GM12892 (cell line): Measurements from ENCODE around the gene IL1A.

ENCODE experiments used
- POLR2A ChIP-seq: IDR thresholded peaks from 2 replicates; pipeline ENCODE4 v1.6.1; 2011; ENCODE audit warnings: low read depth, low read length, control low read depth
- TAF1 ChIP-seq: IDR thresholded peaks from 2 replicates; pipeline ENCODE4 v1.6.1; 2011; ENCODE audit warnings: low read depth, mild to moderate bottlenecking, control low read depth, low read length, borderline replicate concordance

DNA sequence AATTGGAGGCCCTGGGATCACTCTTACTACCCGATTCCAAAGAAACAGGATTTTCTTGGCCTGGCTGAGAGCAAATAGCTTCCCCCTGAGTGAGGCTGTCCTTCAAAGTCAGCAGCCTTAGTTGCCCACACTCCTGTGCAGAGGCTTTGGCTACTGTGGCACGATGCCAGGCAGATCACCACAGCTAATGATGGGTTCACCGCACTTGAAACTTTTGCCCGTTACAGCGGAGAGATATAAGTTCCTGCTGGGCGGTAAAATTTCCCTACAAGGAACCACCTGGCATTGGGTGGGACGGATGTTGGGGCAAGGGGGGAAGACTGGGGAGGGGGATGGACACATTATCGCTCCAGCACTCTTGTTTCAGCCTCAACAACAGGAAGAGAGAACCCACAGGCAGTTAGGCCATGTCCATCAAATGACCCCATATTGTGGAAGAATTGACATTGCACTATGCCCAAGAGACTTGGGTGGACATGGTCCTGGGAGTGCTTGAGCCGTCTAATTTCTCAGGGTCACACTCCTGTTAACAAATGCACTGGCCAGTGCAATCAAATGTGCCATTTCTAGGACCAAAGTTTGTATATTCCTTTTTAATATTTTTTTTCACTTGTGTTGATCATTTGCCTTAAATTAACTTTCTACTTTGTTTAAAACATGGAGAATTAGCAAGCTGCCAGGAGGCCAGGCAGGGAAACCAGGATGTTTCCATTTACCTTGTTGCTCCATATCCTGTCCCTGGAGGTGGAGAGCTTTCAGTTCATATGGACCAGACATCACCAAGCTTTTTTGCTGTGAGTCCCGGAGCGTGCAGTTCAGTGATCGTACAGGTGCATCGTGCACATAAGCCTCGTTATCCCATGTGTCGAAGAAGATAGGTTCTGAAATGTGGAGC lies 47.9 kb upstream of the IL1A start:
- no peak for TF ChIP-seq POLR2A
- no peak for TF ChIP-seq TAF1
